GM13976 (cell line): Measurements from ENCODE around the gene PPM1B.

ENCODE experiments used
- DNase-seq: peaks from one replicate; pipeline ENCODE4 v3.0.0; 2012; ENCODE audit warnings: low spot score
- in situ Hi-C: fragments of 300-500 bp; cut with MboI; formaldehyde crosslinking; loops from one replicate; pipeline ENCODE4 v1.12.0; 2022; ENCODE audit warnings: low sequenced_read_pairs, mixed read lengths, inconsistent platforms; ENCODE audit not compliant: unreplicated experiment
- TF ChIP-seq, protein P1 (sequence below): IDR thresholded peaks from 2 replicates; pipeline ENCODE4 v1.5.1; 2012; ENCODE audit warnings: borderline replicate concordance, mild to moderate bottlenecking; ENCODE audit not compliant: insufficient read depth; ENCODE audit errors: extremely low read depth, missing control alignments, control extremely low read depth

PPM1B gene

DNA sequence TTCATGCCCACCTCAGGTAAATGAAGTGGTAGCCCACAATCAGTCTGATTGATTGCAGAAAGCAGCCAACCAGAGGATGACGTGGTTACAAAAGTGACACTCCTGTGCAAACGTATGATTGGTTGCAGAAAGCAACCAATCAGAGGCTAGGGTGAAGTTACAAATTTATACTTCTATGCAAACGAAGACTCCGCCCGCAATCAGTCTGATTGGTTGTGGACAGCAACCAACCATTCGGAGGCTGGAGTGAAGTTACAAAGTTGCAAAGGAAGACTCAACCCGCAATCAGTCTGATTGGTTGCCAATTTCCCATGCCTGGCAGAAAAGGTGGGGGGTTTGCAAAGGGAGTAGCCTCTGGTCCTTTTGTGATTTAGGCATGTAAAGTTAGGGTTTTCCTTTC, 102.6 kb downstream of the PPM1B start:
- in situ Hi-C loops: no loop called here
- DNase-seq: no peak
- TF ChIP-seq, protein P1, sequence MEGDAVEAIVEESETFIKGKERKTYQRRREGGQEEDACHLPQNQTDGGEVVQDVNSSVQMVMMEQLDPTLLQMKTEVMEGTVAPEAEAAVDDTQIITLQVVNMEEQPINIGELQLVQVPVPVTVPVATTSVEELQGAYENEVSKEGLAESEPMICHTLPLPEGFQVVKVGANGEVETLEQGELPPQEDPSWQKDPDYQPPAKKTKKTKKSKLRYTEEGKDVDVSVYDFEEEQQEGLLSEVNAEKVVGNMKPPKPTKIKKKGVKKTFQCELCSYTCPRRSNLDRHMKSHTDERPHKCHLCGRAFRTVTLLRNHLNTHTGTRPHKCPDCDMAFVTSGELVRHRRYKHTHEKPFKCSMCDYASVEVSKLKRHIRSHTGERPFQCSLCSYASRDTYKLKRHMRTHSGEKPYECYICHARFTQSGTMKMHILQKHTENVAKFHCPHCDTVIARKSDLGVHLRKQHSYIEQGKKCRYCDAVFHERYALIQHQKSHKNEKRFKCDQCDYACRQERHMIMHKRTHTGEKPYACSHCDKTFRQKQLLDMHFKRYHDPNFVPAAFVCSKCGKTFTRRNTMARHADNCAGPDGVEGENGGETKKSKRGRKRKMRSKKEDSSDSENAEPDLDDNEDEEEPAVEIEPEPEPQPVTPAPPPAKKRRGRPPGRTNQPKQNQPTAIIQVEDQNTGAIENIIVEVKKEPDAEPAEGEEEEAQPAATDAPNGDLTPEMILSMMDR: no peak

DNA sequence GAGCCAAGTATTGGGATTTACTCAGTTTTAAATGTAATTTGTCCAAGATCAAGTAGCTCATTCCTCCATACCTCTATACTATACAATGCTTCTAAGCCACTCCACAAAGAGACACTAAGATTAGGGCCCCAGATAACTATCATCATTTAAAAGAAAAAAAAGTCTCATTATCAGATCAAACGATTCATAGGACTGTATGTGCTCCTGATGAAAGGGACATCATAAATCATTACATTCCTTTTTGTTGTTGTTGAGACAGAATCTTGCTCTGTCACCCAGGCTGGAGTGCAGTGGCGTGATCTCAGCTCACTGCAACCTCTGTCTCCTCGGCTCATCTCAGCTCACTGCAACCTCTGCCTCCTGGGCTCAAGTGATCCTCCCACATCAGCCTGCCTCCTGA, 104.4 kb downstream of the PPM1B start:
- DNase-seq: no peak
- TF ChIP-seq, protein P1: no peak
- in situ Hi-C loops: no loop called here

DNA sequence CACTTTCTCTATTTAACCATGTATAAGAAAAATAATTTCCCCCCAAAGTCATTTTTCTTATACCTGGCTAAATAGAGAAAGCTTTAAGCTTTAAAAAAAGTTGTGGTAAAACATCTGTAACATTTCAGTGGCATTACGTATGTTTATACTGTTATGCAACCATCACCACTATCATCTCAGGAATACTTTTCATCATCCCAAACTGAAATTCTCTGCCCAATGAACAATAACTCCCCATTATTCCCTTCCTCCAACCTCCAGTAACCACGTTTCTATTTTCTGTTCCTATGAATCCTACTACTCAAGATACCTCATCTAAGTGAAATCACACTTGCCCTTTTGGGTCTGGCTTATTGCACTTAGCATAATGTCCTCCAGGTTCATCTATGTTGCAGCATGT, 104.9 kb downstream of the PPM1B start:
- TF ChIP-seq, protein P1: no peak

DNA sequence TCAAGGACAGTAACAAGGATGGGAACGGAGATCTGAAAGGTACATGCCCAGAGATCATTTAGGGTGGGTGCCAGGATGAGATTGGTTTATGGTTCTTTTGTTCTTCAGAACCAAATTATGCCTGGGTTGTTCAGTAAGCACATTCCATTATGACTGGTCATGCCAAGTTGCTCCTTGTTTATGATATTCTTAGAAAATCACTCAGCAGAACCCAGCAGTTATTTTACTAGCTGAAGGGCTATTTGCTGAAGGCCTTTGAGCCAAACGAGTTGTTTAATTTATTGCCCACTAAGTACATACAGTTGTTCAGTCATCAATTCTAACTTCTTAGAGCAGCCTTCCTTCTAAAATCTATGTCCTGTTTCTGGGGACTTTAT, 107.2 kb downstream of the PPM1B start:
- in situ Hi-C loops: no loop called here
- TF ChIP-seq, protein P1: no peak
- no peak for DNase-seq

More for the DNA sequence above, 104.9 kb downstream of the PPM1B start:
- in situ Hi-C loops: no loop called here
- DNase-seq: no peak

DNA sequence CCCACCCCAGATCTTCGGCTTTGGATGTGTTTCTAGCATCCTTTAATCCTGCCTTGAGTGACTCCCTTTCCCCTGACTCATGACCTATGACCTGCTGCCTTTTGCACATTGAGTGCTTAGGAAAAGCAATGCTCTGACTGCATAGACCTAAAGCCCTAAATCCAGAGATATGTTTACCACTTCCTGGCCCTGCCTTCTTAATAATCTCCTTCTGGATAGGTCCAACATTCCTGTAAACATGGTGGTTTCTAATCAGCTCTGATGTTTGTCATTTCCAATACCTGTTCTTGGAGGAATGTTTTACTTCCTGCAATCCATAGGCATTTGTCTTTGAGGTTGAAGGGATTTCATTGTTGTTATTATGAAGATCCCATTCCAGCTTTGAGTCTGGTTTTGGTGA, 108.9 kb downstream of the PPM1B start:
- TF ChIP-seq, protein P1: no peak
- in situ Hi-C loops: no loop called here
- no peak for DNase-seq

DNA sequence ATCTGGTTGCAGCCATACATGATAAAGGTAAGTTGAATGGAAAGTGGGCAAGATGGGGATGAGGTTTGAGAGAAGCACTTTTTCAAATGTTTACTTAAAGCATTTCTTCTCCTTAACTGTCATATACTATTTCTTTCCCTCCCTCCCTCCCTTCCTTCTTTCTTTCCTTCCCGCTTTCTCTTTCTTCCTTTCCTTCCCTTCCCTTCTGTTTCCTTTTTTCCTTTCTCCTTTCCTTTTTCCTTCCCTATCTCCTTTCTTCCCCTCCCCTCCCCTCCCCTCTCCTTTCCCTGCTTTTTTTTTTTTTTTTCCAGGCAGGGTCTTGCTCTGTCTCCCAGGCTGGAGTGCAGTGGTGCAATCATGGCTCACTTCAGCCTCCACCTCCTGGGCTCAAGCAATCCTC, 112.2 kb downstream of the PPM1B start:
- in situ Hi-C loops: no loop called here
- TF ChIP-seq, protein P1: no peak
- no peak for DNase-seq
